Activated T-cell treated with anti-CD3 and anti-CD28 coated beads for 48 hours (primary cell): Measurements from ENCODE around the gene SUFU.
"Not testable (repeated sequence)": the region's sequence is repeated elsewhere in the genome, so short reads cannot be mapped to it uniquely, and the experiment has no call there.

Experiments used
- DNase-seq: peaks from one replicate; pipeline ENCODE4 v3.0.0-alpha.2; 2020; ENCODE audit warnings: low read depth

The SUFU gene

GRCh38 chr10:102514487-102515311 is 10.9 kb downstream of the SUFU start:
- no peak for DNase-seq

- no peak for DNase-seq
These were observed 12.0 kb downstream of the SUFU start for GRCh38 chr10:102515724-102516123.

GRCh38 chr10:102517553-102517952 is 13.8 kb downstream of the SUFU start:
- no peak for DNase-seq

- no peak for DNase-seq
These were observed 15.6 kb downstream of the SUFU start for GRCh38 chr10:102519246-102519825.

GRCh38 chr10:102522874-102523249 is 19.1 kb downstream of the SUFU start:
- no peak for DNase-seq

GRCh38 chr10:102523250-102524029 is 19.7 kb downstream of the SUFU start:
- DNase-seq = no peak

- no peak for DNase-seq
These were observed 21.0 kb downstream of the SUFU start for GRCh38 chr10:102524746-102525145.

- DNase-seq = no peak
These were observed 23.8 kb downstream of the SUFU start for GRCh38 chr10:102527546-102527945.

GRCh38 chr10:102534333-102534732 is 30.6 kb downstream of the SUFU start:
- DNase-seq = no peak

GRCh38 chr10:102534966-102535365 is 31.2 kb downstream of the SUFU start:
- DNase-seq = not testable (repeated sequence)

GRCh38 chr10:102535481-102536147 is 31.8 kb downstream of the SUFU start:
- no peak for DNase-seq

GRCh38 chr10:102537367-102537766 is 33.6 kb downstream of the SUFU start:
- DNase-seq = no peak

- DNase-seq = no peak
These were observed 34.2 kb downstream of the SUFU start for GRCh38 chr10:102537948-102538347.

GRCh38 chr10:102538811-102539210 is 35.0 kb downstream of the SUFU start:
- no peak for DNase-seq

- peak; percentile 6 for DNase-seq
These were observed 36.3 kb downstream of the SUFU start for GRCh38 chr10:102540023-102540422.

- no peak for DNase-seq
These were observed 39.1 kb downstream of the SUFU start for GRCh38 chr10:102542800-102543418.

GRCh38 chr10:102545265-102545871 is 41.6 kb downstream of the SUFU start:
- no peak for DNase-seq

- DNase-seq = no peak
These were observed 42.2 kb downstream of the SUFU start for GRCh38 chr10:102545997-102546396.

GRCh38 chr10:102546606-102547320 is 43.0 kb downstream of the SUFU start:
- DNase-seq = no peak

- DNase-seq = no peak
These were observed 45.8 kb downstream of the SUFU start for GRCh38 chr10:102549549-102549948.
